H9 (cell line): ENCODE results near the gene ABHD1. TPM values are rescaled to one million over a fixed set of nuclear protein-coding genes. Genes with fewer than 3 reads are reported as not detected.

Experiments used
- DNase-seq: peaks from one replicate; pipeline ENCODE4 v3.0.0-alpha.2; 2017
- H2AFZ ChIP-seq: one replicate; pipeline ENCODE4 v1.6.1; 2013; ENCODE audit warnings: mild to moderate bottlenecking, low read length, control low read depth, moderate library complexity
- H2AK5ac ChIP-seq: 2 replicates; pipeline ENCODE4 v1.6.1; 2013; ENCODE audit warnings: low read length, control low read depth, mixed read lengths; ENCODE audit not compliant: insufficient read length
- H2BK120ac ChIP-seq: one replicate; pipeline ENCODE4 v1.6.1; 2013; ENCODE audit warnings: low read depth, mild to moderate bottlenecking, low read length, control low read depth, inconsistent platforms; ENCODE audit not compliant: poor library complexity, severe bottlenecking
- H2BK12ac ChIP-seq: 2 replicates; pipeline ENCODE4 v1.6.1; 2013; ENCODE audit warnings: low read length, control low read depth, mixed read lengths, low read depth; ENCODE audit not compliant: insufficient read length
- H2BK15ac ChIP-seq: 2 replicates; pipeline ENCODE4 v1.6.1; 2013; ENCODE audit warnings: low read depth, low read length, control low read depth
- H2BK20ac ChIP-seq: one replicate; pipeline ENCODE4 v1.6.1; 2013; ENCODE audit warnings: low read depth, mild to moderate bottlenecking, low read length, control low read depth, inconsistent platforms; ENCODE audit not compliant: poor library complexity, severe bottlenecking
- H2BK5ac ChIP-seq: 2 replicates; pipeline ENCODE4 v1.6.1; 2013; ENCODE audit warnings: low read length, control low read depth, mixed read lengths; ENCODE audit not compliant: insufficient read length
- H3K14ac ChIP-seq: 2 replicates; pipeline ENCODE4 v1.6.1; 2013; ENCODE audit warnings: low read length, control low read depth; ENCODE audit not compliant: insufficient read depth
- H3K18ac ChIP-seq: 2 replicates; pipeline ENCODE4 v1.6.1; 2013; ENCODE audit warnings: low read depth, mild to moderate bottlenecking, mixed read lengths, low read length, control low read depth; ENCODE audit not compliant: insufficient read length
- H3K23ac ChIP-seq: 2 replicates; pipeline ENCODE4 v1.6.1; 2013; ENCODE audit warnings: low read length, control low read depth, mixed read lengths, low read depth; ENCODE audit not compliant: insufficient read length
- H3K23me2 ChIP-seq: 2 replicates; pipeline ENCODE4 v1.6.1; 2013; ENCODE audit warnings: low read depth, mild to moderate bottlenecking, mixed read lengths, low read length, control low read depth; ENCODE audit not compliant: insufficient read length, poor library complexity, severe bottlenecking
- H3K27ac ChIP-seq: 2 replicates; pipeline ENCODE4 v1.5.1; 2013; ENCODE audit warnings: low read length, control low read depth, mixed read lengths, low read depth; ENCODE audit not compliant: insufficient read length
- H3K27me3 ChIP-seq: 2 replicates; pipeline ENCODE4 v1.6.1; 2013; ENCODE audit warnings: low read length, control low read depth, inconsistent platforms; ENCODE audit not compliant: insufficient read depth
- H3K4ac ChIP-seq: 2 replicates; pipeline ENCODE4 v1.6.1; 2013; ENCODE audit warnings: low read depth, mild to moderate bottlenecking, control low read depth, inconsistent platforms, low read length, moderate library complexity
- H3K4me1 ChIP-seq: 2 replicates; pipeline ENCODE4 v1.6.1; 2013; ENCODE audit warnings: low read length, control low read depth, inconsistent platforms; ENCODE audit not compliant: insufficient read depth
- H3K4me2 ChIP-seq: 2 replicates; pipeline ENCODE4 v1.6.1; 2013; ENCODE audit warnings: low read length, control low read depth, mixed read lengths; ENCODE audit not compliant: insufficient read length, insufficient read depth
- H3K56ac ChIP-seq: 2 replicates; pipeline ENCODE4 v1.6.1; 2013; ENCODE audit warnings: low read depth, mild to moderate bottlenecking, mixed read lengths, low read length, control low read depth; ENCODE audit not compliant: insufficient read length
- H3K79me1 ChIP-seq: 2 replicates; pipeline ENCODE4 v1.6.1; 2013; ENCODE audit warnings: low read depth, mild to moderate bottlenecking, moderate library complexity, low read length, control low read depth, inconsistent platforms; ENCODE audit not compliant: insufficient read depth, poor library complexity, severe bottlenecking
- H3K79me2 ChIP-seq: 2 replicates; pipeline ENCODE4 v1.6.1; 2013; ENCODE audit warnings: low read length, control low read depth, inconsistent platforms; ENCODE audit not compliant: insufficient read depth
- H3K9ac ChIP-seq: 2 replicates; pipeline ENCODE4 v1.6.1; 2013; ENCODE audit warnings: low read length, control low read depth, mixed read lengths; ENCODE audit not compliant: insufficient read length; ENCODE audit errors: extremely low read depth
- H3K9me3 ChIP-seq: one replicate; pipeline ENCODE4 v1.6.1; 2013; ENCODE audit warnings: low read depth, low read length, inconsistent platforms; ENCODE audit not compliant: control insufficient read depth
- H3T11ph ChIP-seq: one replicate; pipeline ENCODE4 v1.6.1; 2013; ENCODE audit warnings: mild to moderate bottlenecking, low read length, control low read depth, inconsistent platforms
- H4K20me1 ChIP-seq: one replicate; pipeline ENCODE4 v1.6.1; 2013; ENCODE audit not compliant: control insufficient read depth, insufficient read length, insufficient read depth
- H4K5ac ChIP-seq: 2 replicates; pipeline ENCODE4 v1.6.1; 2013; ENCODE audit warnings: low read depth, mild to moderate bottlenecking, mixed read lengths, low read length, control low read depth; ENCODE audit not compliant: insufficient read length
- H4K8ac ChIP-seq: replicated peaks from 2 replicates; pipeline ENCODE4 v1.6.1; 2013; ENCODE audit warnings: low read length, control low read depth, mixed read lengths, low read depth; ENCODE audit not compliant: insufficient read length
- H4K91ac ChIP-seq: 2 replicates; pipeline ENCODE4 v1.6.1; 2013; ENCODE audit warnings: low read depth, mild to moderate bottlenecking, moderate library complexity, mixed read lengths, low read length, control low read depth; ENCODE audit not compliant: insufficient read length
- H3K27ac Mint-ChIP-seq, 3 experiments: 2 replicates in 2 of 3; 3 replicates in 1 of 3; pipeline ENCODE4 v1.8.0; 2020 to 2021; ENCODE audit warnings: mixed read lengths in 3 of 3, mild to moderate bottlenecking in 1 of 3, moderate library complexity in 1 of 3
- H3K27me3 Mint-ChIP-seq: 2 replicates; pipeline ENCODE4 v1.8.0; 2021; ENCODE audit warnings: low read depth, mild to moderate bottlenecking, moderate library complexity, mixed read lengths
- H3K36me3 Mint-ChIP-seq, 3 experiments: 2 replicates in 2 of 3; 3 replicates in 1 of 3; pipeline ENCODE4 v1.8.0; 2020 to 2021; ENCODE audit warnings: low read depth in 3 of 3, mixed read lengths in 3 of 3; ENCODE audit not compliant: insufficient read depth in 1 of 3
- H3K4me1 Mint-ChIP-seq, 2 experiments: 2 replicates each; pipeline ENCODE4 v1.8.0; 2020; ENCODE audit warnings: mixed read lengths in 2 of 2
- H3K4me3 Mint-ChIP-seq, 2 experiments: 2 replicates in 1 of 2; 3 replicates in 1 of 2; pipeline ENCODE4 v1.8.0; 2020 to 2021; ENCODE audit warnings: mild to moderate bottlenecking in 2 of 2, mixed read lengths in 2 of 2, moderate library complexity in 1 of 2
- H3K9me3 Mint-ChIP-seq, 2 experiments: 2 replicates in 1 of 2; 3 replicates in 1 of 2; pipeline ENCODE4 v1.8.0; 2020; ENCODE audit warnings: mild to moderate bottlenecking in 2 of 2, mixed read lengths in 2 of 2, moderate library complexity in 1 of 2
- WGBS: extraction: QIAGEN DNeasy Blood & Tissue Kit; methylation state at CpG from one replicate; pipeline ENCODE4 v1.1.7; 2013; ENCODE audit warnings: missing lambda C conversion rate, low lambda C conversion rate, mixed read lengths; ENCODE audit not compliant: insufficient read length; ENCODE audit errors: extremely low coverage; 5-methylcytosine and 5-hydroxymethylcytosine counted together
- total RNA-seq: library from RNA; stranded (reverse); gene quantifications from 2 replicates; pipeline ENCODE4 v1.2.1, GENCODE V29; 2021
- TF ChIP-seq, protein P1 (sequence below): fragments of 200-600 bp; sonication (generic); conservative IDR thresholded peaks from 3 replicates; pipeline ENCODE4 v1.8.0; 2021; ENCODE audit warnings: antibody characterized with exemption, mild to moderate bottlenecking

The ABHD1 gene
- total RNA-seq, 1 experiment from 2014 or later: 0.31 TPM

DNA sequence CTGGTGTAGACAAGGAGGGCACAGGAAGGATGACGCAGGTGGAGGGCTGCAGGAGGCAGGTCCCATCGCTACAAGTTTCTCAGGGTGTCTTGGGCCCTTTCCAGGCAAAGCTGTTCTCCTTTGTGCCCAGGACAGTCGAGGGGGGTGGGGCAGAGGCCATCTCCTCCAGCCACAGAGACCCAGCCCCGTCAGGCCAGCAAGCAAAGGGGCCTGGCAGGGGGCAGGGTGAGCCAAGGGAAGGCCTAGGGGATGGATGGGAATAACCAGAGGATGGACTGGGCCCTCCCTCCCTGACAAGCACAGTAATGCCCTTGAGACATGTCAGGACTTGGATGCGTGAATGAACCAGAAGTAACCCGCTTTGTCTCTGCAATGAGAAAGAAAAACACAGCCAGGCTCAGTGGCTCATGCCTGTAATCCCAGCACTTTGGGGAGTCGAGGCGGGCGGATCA is 31.5 kb downstream of the ABHD1 start:
- Histone ChIP-seq H3K18ac (no peak overlapping the region), H2BK120ac (no peak overlapping the region), H2AK5ac (no peak overlapping the region), H3K4me2 (no peak overlapping the region), H3T11ph (no peak overlapping the region), H4K20me1 (no peaks in the 10 kb centered on the region), H3K27me3 (no peaks in the 10 kb centered on the region), H2BK12ac (no peak overlapping the region), H3K9me3 (no peaks in the 10 kb centered on the region), H3K14ac (no peak overlapping the region; the same call in 1 of the 2 replicates), H3K27ac (no peak overlapping the region), H3K79me1 (no peaks in the 10 kb centered on the region), H3K23ac (no peak overlapping the region), H2BK5ac (no peak overlapping the region), H3K4ac (no peak overlapping the region), H2AFZ (no peak overlapping the region), H3K79me2 (no peaks in the 10 kb centered on the region), H4K8ac (no peak overlapping the region), H2BK20ac (no peak overlapping the region), H3K56ac (no peak overlapping the region), H4K5ac (no peak overlapping the region), H4K91ac (no peak overlapping the region), H3K23me2 (no peaks in the 10 kb centered on the region), H3K4me1 (no peaks in the 10 kb centered on the region), H3K9ac (no peak overlapping the region), H2BK15ac (no peak overlapping the region)
- Mint-ChIP-seq H3K27ac (peak overlapping the region in 1 of 3 experiments; percentile 74; a peak in 1 of 7 replicates), H3K4me3 (no peak overlapping the region), H3K36me3 (no peaks in the 10 kb centered on the region), H3K27me3 (peaks cover 2% of the 10 kb centered on the region; the same call in 1 of the 2 replicates), H3K9me3 (peaks cover 0 to 2% of the 10 kb centered on the region in 2 experiments; a peak in 2 of 5 replicates), H3K4me1 (peaks cover 4 to 12% of the 10 kb centered on the region in 2 experiments)
- TF ChIP-seq, protein P1, sequence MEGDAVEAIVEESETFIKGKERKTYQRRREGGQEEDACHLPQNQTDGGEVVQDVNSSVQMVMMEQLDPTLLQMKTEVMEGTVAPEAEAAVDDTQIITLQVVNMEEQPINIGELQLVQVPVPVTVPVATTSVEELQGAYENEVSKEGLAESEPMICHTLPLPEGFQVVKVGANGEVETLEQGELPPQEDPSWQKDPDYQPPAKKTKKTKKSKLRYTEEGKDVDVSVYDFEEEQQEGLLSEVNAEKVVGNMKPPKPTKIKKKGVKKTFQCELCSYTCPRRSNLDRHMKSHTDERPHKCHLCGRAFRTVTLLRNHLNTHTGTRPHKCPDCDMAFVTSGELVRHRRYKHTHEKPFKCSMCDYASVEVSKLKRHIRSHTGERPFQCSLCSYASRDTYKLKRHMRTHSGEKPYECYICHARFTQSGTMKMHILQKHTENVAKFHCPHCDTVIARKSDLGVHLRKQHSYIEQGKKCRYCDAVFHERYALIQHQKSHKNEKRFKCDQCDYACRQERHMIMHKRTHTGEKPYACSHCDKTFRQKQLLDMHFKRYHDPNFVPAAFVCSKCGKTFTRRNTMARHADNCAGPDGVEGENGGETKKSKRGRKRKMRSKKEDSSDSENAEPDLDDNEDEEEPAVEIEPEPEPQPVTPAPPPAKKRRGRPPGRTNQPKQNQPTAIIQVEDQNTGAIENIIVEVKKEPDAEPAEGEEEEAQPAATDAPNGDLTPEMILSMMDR: no peak
- no CpG with 5 or more reads among the region's 9 CpGs for WGBS
- DNase-seq: no peak
